Activated T-cell treated with anti-CD3 and anti-CD28 coated beads for 24 hours (primary cell): ENCODE measurements around the gene ADAP1.

Source experiments
- DNase-seq: peaks from one replicate; pipeline ENCODE4 v3.0.0-alpha.2; 2020; ENCODE audit warnings: low read depth

The ADAP1 gene

GRCh38 chr7:908591-909357 lies 45.7 kb downstream of the ADAP1 start:
- peak; percentile 46 for DNase-seq

GRCh38 chr7:908159-908581 lies 46.3 kb downstream of the ADAP1 start:
- DNase-seq = no peak

GRCh38 chr7:907158-907980 lies 47.1 kb downstream of the ADAP1 start:
- no peak for DNase-seq

GRCh38 chr7:906776-907157 lies 47.7 kb downstream of the ADAP1 start:
- no peak for DNase-seq

- DNase-seq = no peak
Observed at GRCh38 chr7:904847-905246, 49.6 kb downstream of the ADAP1 start.

GRCh38 chr7:903921-904755 lies 50.3 kb downstream of the ADAP1 start:
- no peak for DNase-seq

- no peak for DNase-seq
Observed at GRCh38 chr7:902996-903395, 51.5 kb downstream of the ADAP1 start.

- DNase-seq = peak; percentile 39
Observed at GRCh38 chr7:901388-902154, 52.9 kb downstream of the ADAP1 start.

- DNase-seq = no peak
Observed at GRCh38 chr7:901041-901387, 53.5 kb downstream of the ADAP1 start.

- DNase-seq = no peak
Observed at GRCh38 chr7:900331-901040, 54.0 kb downstream of the ADAP1 start.

GRCh38 chr7:899806-900205 lies 54.7 kb downstream of the ADAP1 start:
- no peak for DNase-seq

- DNase-seq = no peak
Observed at GRCh38 chr7:898855-899681, 55.4 kb downstream of the ADAP1 start.

- no peak for DNase-seq
Observed at GRCh38 chr7:898460-898854, 56.0 kb downstream of the ADAP1 start.

GRCh38 chr7:897771-898376 lies 56.6 kb downstream of the ADAP1 start:
- no peak for DNase-seq

- no peak for DNase-seq
Observed at GRCh38 chr7:897086-897485, 57.4 kb downstream of the ADAP1 start.

GRCh38 chr7:896346-897075 lies 58.0 kb downstream of the ADAP1 start:
- DNase-seq = no peak

GRCh38 chr7:895451-896052 lies 58.9 kb downstream of the ADAP1 start:
- no peak for DNase-seq

- DNase-seq = no peak
Observed at GRCh38 chr7:894927-895450, 59.5 kb downstream of the ADAP1 start.
